IMR-90 (cell line): ENCODE data around the gene ADH6. TPM values are rescaled to one million over a fixed set of nuclear protein-coding genes. Genes with fewer than 3 reads are reported as not detected.

ENCODE experiments used
- ATAC-seq: fragments of 200-7000 bp; cut with Tn5 transposase; 2 replicates; pipeline ENCODE4 v1.9.1; 2020; ENCODE audit warnings: low read depth, mild to moderate bottlenecking, moderate library complexity
- BruUV-seq: library from RNA; stranded (reverse); fragments of 400-500 nt; replicated peaks from 2 replicates; lab custom pipeline; 2021; lab: Mats Ljungman, UMichigan
- CTCF ChIA-PET: fragments of 300-600 bp; formaldehyde crosslinking; extraction: SDS; loops from one replicate; lab custom pipeline; 2021; ENCODE audit warnings: antibody characterized with exemption; lab: Yijun Ruan, JAX
- POLR2A ChIA-PET: fragments of 300-600 bp; sonication (Branson Sonifier 250); formaldehyde crosslinking; loops from one replicate; lab custom pipeline; 2022; ENCODE audit warnings: antibody characterized with exemption; ENCODE audit not compliant: unreplicated experiment; lab: Charles Lee
- DNase-seq: peaks from one replicate; pipeline ENCODE4 v3.0.0; 2013
- H2AFZ ChIP-seq: replicated peaks from 2 replicates; pipeline ENCODE3; 2013; ENCODE audit warnings: low read length, mild to moderate bottlenecking; ENCODE audit not compliant: poor library complexity
- H2AK5ac ChIP-seq: 2 replicates; pipeline ENCODE4 v1.6.1; 2013; ENCODE audit warnings: low read depth, low read length, inconsistent platforms
- H2AK9ac ChIP-seq: replicated peaks from 2 replicates; pipeline ENCODE3; 2013; ENCODE audit warnings: mild to moderate bottlenecking, low read depth, low read length, moderate library complexity; ENCODE audit not compliant: poor library complexity
- H2BK120ac ChIP-seq: 2 replicates; pipeline ENCODE4 v1.6.1; 2013; ENCODE audit warnings: low read depth, low read length, inconsistent platforms
- H2BK15ac ChIP-seq: 3 replicates; pipeline ENCODE4 v1.6.1; 2013; ENCODE audit warnings: low read depth, low read length, inconsistent platforms
- H2BK20ac ChIP-seq: 2 replicates; pipeline ENCODE4 v1.6.1; 2013; ENCODE audit warnings: low read depth, mild to moderate bottlenecking, inconsistent platforms, low read length, moderate library complexity
- H2BK5ac ChIP-seq: 2 replicates; pipeline ENCODE4 v1.6.1; 2013; ENCODE audit warnings: mild to moderate bottlenecking, low read depth, low read length, inconsistent platforms; ENCODE audit not compliant: poor library complexity, severe bottlenecking
- H3K14ac ChIP-seq: replicated peaks from 2 replicates; pipeline ENCODE4 v1.6.1; 2013; ENCODE audit warnings: low read depth, low read length, inconsistent platforms
- H3K18ac ChIP-seq: 2 replicates; pipeline ENCODE4 v1.6.1; 2013; ENCODE audit warnings: low read depth, low read length, control low read depth
- H3K23ac ChIP-seq: 2 replicates; pipeline ENCODE4 v1.6.1; 2013; ENCODE audit warnings: low read depth, low read length, inconsistent platforms
- H3K27ac ChIP-seq: 2 replicates; pipeline ENCODE4 v1.5.1; 2013; ENCODE audit warnings: mild to moderate bottlenecking, control low read depth, low read length; ENCODE audit not compliant: insufficient read depth
- H3K27me3 ChIP-seq: 2 replicates; pipeline ENCODE4 v1.6.1; 2013; ENCODE audit warnings: low read length; ENCODE audit not compliant: control insufficient read depth, insufficient read depth
- H3K36me3 ChIP-seq: 2 replicates; pipeline ENCODE4 v1.6.1; 2013; ENCODE audit warnings: low read length, mixed read lengths; ENCODE audit not compliant: control insufficient read depth, insufficient read depth
- H3K4ac ChIP-seq: 2 replicates; pipeline ENCODE4 v1.6.1; 2013; ENCODE audit warnings: low read depth, low read length, inconsistent platforms
- H3K4me1 ChIP-seq: 2 replicates; pipeline ENCODE4 v1.6.1; 2013; ENCODE audit warnings: low read length, mixed read lengths; ENCODE audit not compliant: control insufficient read depth, insufficient read depth
- H3K4me2 ChIP-seq: 2 replicates; pipeline ENCODE4 v1.6.1; 2013; ENCODE audit warnings: low read depth, mild to moderate bottlenecking, control low read depth, low read length, moderate library complexity
- H3K4me3 ChIP-seq: 2 replicates; pipeline ENCODE4 v1.5.1; 2013; ENCODE audit warnings: low read depth, mild to moderate bottlenecking, control low read depth, low read length, moderate library complexity; ENCODE audit not compliant: insufficient read depth
- H3K56ac ChIP-seq: 2 replicates; pipeline ENCODE4 v1.6.1; 2013; ENCODE audit warnings: low read length, inconsistent platforms; ENCODE audit not compliant: insufficient read depth; ENCODE audit errors: extremely low read depth
- H3K79me1 ChIP-seq, 2 experiments: 2 replicates each; pipeline ENCODE4 v1.6.1; 2013; ENCODE audit warnings: low read length in 2 of 2, inconsistent platforms in 1 of 2, low read depth in 1 of 2
- H3K9ac ChIP-seq: 2 replicates; pipeline ENCODE4 v1.6.1; 2013; ENCODE audit warnings: low read depth, low read length, control low read depth
- H3K9me1 ChIP-seq: 2 replicates; pipeline ENCODE4 v1.6.1; 2013; ENCODE audit warnings: low read length, inconsistent platforms; ENCODE audit not compliant: insufficient read depth
- H3K9me3 ChIP-seq: 2 replicates; pipeline ENCODE4 v1.6.1; 2013; ENCODE audit warnings: low read length; ENCODE audit not compliant: control insufficient read depth, insufficient read depth
- H4K20me1 ChIP-seq: 2 replicates; pipeline ENCODE4 v1.6.1; 2013; ENCODE audit warnings: low read length, inconsistent platforms; ENCODE audit not compliant: insufficient read depth
- H4K5ac ChIP-seq: 2 replicates; pipeline ENCODE4 v1.6.1; 2013; ENCODE audit warnings: mild to moderate bottlenecking, low read depth, low read length, control low read depth
- H4K8ac ChIP-seq, 2 experiments: 2 replicates each; pipeline ENCODE4 v1.6.1; 2013; ENCODE audit warnings: low read depth in 2 of 2, low read length in 2 of 2, control low read depth in 1 of 2, inconsistent platforms in 1 of 2
- H4K91ac ChIP-seq: 2 replicates; pipeline ENCODE4 v1.6.1; 2013; ENCODE audit warnings: low read depth, low read length, inconsistent platforms; ENCODE audit not compliant: insufficient read depth
- BHLHE40 ChIP-seq: fragments of 150-350 bp; IDR thresholded peaks from 2 replicates; pipeline ENCODE4 v1.6.1; 2016; ENCODE audit warnings: mild to moderate bottlenecking, low read depth, low read length
- CHD1 ChIP-seq: IDR thresholded peaks from 2 replicates; pipeline ENCODE4 v1.6.1; 2012; ENCODE audit warnings: low read depth, low read length, improper control_type of control experiment
- FOS ChIP-seq: fragments of 150-350 bp; IDR thresholded peaks from 2 replicates; pipeline ENCODE4 v1.6.1; 2016; ENCODE audit warnings: low read depth, low read length
- MXI1 ChIP-seq: IDR thresholded peaks from 2 replicates; pipeline ENCODE4 v1.6.1; 2012; ENCODE audit warnings: low read depth, mild to moderate bottlenecking, low read length, moderate library complexity, borderline replicate concordance
- NFE2L2 ChIP-seq: fragments of 150-350 bp; IDR thresholded peaks from 2 replicates; pipeline ENCODE4 v1.6.1; 2016; ENCODE audit warnings: low read depth, mild to moderate bottlenecking, low read length
- POLR2A ChIP-seq: IDR thresholded peaks from 2 replicates; pipeline ENCODE4 v1.6.1; 2012; ENCODE audit warnings: mild to moderate bottlenecking, low read depth, low read length
- RCOR1 ChIP-seq: IDR thresholded peaks from 2 replicates; pipeline ENCODE4 v1.6.1; 2012; ENCODE audit warnings: mild to moderate bottlenecking, low read length, improper control_type of control experiment; ENCODE audit not compliant: insufficient replicate concordance
- RFX5 ChIP-seq: IDR thresholded peaks from 2 replicates; pipeline ENCODE4 v1.8.0; 2012; ENCODE audit warnings: low read depth, mild to moderate bottlenecking, low read length, moderate library complexity
- WGBS, 2 experiments: methylation state at CpG; one replicate each; pipeline versions ENCODE4 v1.1.5 to v1.1.7; 2013; ENCODE audit warnings: missing lambda C conversion rate in 2 of 2; ENCODE audit not compliant: insufficient read length in 1 of 2; ENCODE audit errors: extremely low coverage in 2 of 2; 5-methylcytosine and 5-hydroxymethylcytosine counted together
- dilution Hi-C: fragments of 300-500 bp; cut with HindIII; formaldehyde crosslinking; loops from one replicate; pipeline ENCODE4 v1.14.3; 2018; ENCODE audit warnings: low sequenced_read_pairs; ENCODE audit not compliant: unreplicated experiment
- in situ Hi-C: fragments of 300-500 bp; cut with MboI; formaldehyde crosslinking; loops from 3 replicates; pipeline ENCODE4 v1.14.3; 2019; ENCODE audit warnings: low sequenced_read_pairs, inconsistent platforms, mixed read lengths
- intact Hi-C: fragments of 100-400 bp; cut with micrococcal nuclease; formaldehyde crosslinking; loops from 2 replicates; pipeline ENCODE4 v1.10.0; 2022
- polyA plus RNA-seq, 3 experiments: library from polyadenylated mRNA; depleted of rRNA; stranded (reverse); fragments of >200 nt; gene quantifications; 2 replicates each; pipeline ENCODE4 v1.2.3, GENCODE V29; 2012; ENCODE audit warnings: low replicate concordance in 1 of 3
- total RNA-seq: library from RNA; depleted of rRNA; stranded (reverse); fragments of >200 nt; gene quantifications from 2 replicates; pipeline ENCODE4 v1.2.3, GENCODE V29; 2012

Gene ADH6
- total and polyA plus RNA-seq, 2 of the 4 experiments (the other 2 are of a cell fraction) = not detected

GRCh38 chr4:99161373-99162099 lies 57.5 kb downstream of the ADH6 start:
- H3K4ac ChIP-seq = no peak overlapping the region
- no peak overlapping the region for H3K4me3 ChIP-seq
- H3K4me1 ChIP-seq = peaks cover 2% of the 10 kb centered on the region; the same call in 1 of the 2 replicates
- dilution Hi-C loops (no loop called here), intact Hi-C loops (no loop called here), in situ Hi-C loops (no loop called here)
- no peak overlapping the region for H2BK120ac ChIP-seq
- TF ChIP-seq RCOR1 (no peak), MXI1 (no peak), NFE2L2 (no peak), FOS (no peak), CHD1 (no peak), POLR2A (no peak), BHLHE40 (no peak), RFX5 (no peak)
- no peak overlapping the region for H3K23ac ChIP-seq
- no peaks in the 10 kb centered on the region for H4K20me1 ChIP-seq
- DNase-seq (no peak), ATAC-seq (no peak)
- no peak overlapping the region for H4K91ac ChIP-seq
- no CpG with 5 or more reads among the region's 3 CpGs for WGBS, 2 experiments
- no peak overlapping the region for H2AK9ac ChIP-seq
- no peaks in the 10 kb centered on the region for H3K9me3 ChIP-seq
- CTCF ChIA-PET = interaction anchor here (1.0 kb wide), 1 partner anchor 10 kb away, joined by 3 read pairs; no protein-coding TSS in a partner anchor
- H2BK5ac ChIP-seq = no peak overlapping the region
- no peak overlapping the region for H3K14ac ChIP-seq
- H2BK20ac ChIP-seq = no peak overlapping the region
- H4K5ac ChIP-seq = no peak overlapping the region
- H3K4me2 ChIP-seq = no peak overlapping the region
- no peak overlapping the region for H3K27ac ChIP-seq
- H3K9me1 ChIP-seq = peaks cover 3% of the 10 kb centered on the region; the same call in 1 of the 2 replicates
- POLR2A ChIA-PET = no interaction called here
- no peak overlapping the region for H3K18ac ChIP-seq
- H4K8ac ChIP-seq = no peak overlapping the region
- no peak overlapping the region for H3K9ac ChIP-seq
- H2AFZ ChIP-seq = no peak overlapping the region
- no peak overlapping the region for H3K56ac ChIP-seq
- H2AK5ac ChIP-seq = no peak overlapping the region
- H3K27me3 ChIP-seq = no peaks in the 10 kb centered on the region
- no peaks in the 10 kb centered on the region for H3K79me1 ChIP-seq
- no TSS peak for BruUV-seq
- H2BK15ac ChIP-seq = no peak overlapping the region; the same call in 2 of the 3 replicates
- H3K36me3 ChIP-seq = no peaks in the 10 kb centered on the region
